ENCODE data around the gene INPP5A.
A peak's percentile ranks its signal among the peaks of the same experiment; 100 is the strongest.
"Not testable (repeated sequence)": the region's sequence is repeated elsewhere in the genome, so short reads cannot be mapped to it uniquely, and the experiment has no call there.

The INPP5A gene

GRCh38 chr10:132562916-132563456 lies 25.4 kb downstream of the INPP5A start:
- DNase-seq (ENCODE audit: low read depth), result no peak

- no peak for DNase-seq (ENCODE audit: low read depth)
These were observed 26.1 kb downstream of the INPP5A start for GRCh38 chr10:132563485-132564248.

GRCh38 chr10:132564249-132564605 lies 26.6 kb downstream of the INPP5A start:
- no peak for DNase-seq (ENCODE audit: low read depth)

GRCh38 chr10:132564690-132565089 lies 27.1 kb downstream of the INPP5A start:
- no peak for DNase-seq (ENCODE audit: low read depth)

- no peak for DNase-seq (ENCODE audit: low read depth)
These were observed 28.1 kb downstream of the INPP5A start for GRCh38 chr10:132565516-132566209.

GRCh38 chr10:132566892-132567291 lies 29.3 kb downstream of the INPP5A start:
- no peak for DNase-seq (ENCODE audit: low read depth)

- no peak for DNase-seq (ENCODE audit: low read depth)
These were observed 32.7 kb downstream of the INPP5A start for GRCh38 chr10:132570265-132570664.

- no peak for DNase-seq (ENCODE audit: low read depth)
These were observed 33.4 kb downstream of the INPP5A start for GRCh38 chr10:132570771-132571649.

GRCh38 chr10:132571650-132572544 lies 34.3 kb downstream of the INPP5A start:
- peak; percentile 57 for DNase-seq (ENCODE audit: low read depth)

- DNase-seq (ENCODE audit: low read depth), result no peak
These were observed 35.0 kb downstream of the INPP5A start for GRCh38 chr10:132572545-132572937.

GRCh38 chr10:132572946-132573345 lies 35.4 kb downstream of the INPP5A start:
- not testable (repeated sequence) for DNase-seq (ENCODE audit: low read depth)

GRCh38 chr10:132574288-132574687 lies 36.7 kb downstream of the INPP5A start:
- no peak for DNase-seq (ENCODE audit: low read depth)

- DNase-seq (ENCODE audit: low read depth), result no peak
These were observed 37.3 kb downstream of the INPP5A start for GRCh38 chr10:132574783-132575319.

- DNase-seq (ENCODE audit: low read depth), result peak; percentile 40
These were observed 38.0 kb downstream of the INPP5A start for GRCh38 chr10:132575320-132576201.

- DNase-seq (ENCODE audit: low read depth), result no peak
These were observed 39.2 kb downstream of the INPP5A start for GRCh38 chr10:132576671-132577349.

- DNase-seq (ENCODE audit: low read depth), result no peak
These were observed 39.9 kb downstream of the INPP5A start for GRCh38 chr10:132577350-132578003.

GRCh38 chr10:132578287-132578951 lies 40.8 kb downstream of the INPP5A start:
- no peak for DNase-seq (ENCODE audit: low read depth)

Measured in activated T-cell treated with anti-CD3 and anti-CD28 coated beads for 48 hours (primary cell).